LNCAP (cell line): ENCODE results near the gene HDAC4.

Experiments
- TF ChIP-seq, protein P1 (sequence below): fragments of 450-650 bp; IDR thresholded peaks from 2 replicates; pipeline ENCODE4 v1.5.1; 2017; ENCODE audit warnings: mild to moderate bottlenecking

Gene HDAC4

DNA sequence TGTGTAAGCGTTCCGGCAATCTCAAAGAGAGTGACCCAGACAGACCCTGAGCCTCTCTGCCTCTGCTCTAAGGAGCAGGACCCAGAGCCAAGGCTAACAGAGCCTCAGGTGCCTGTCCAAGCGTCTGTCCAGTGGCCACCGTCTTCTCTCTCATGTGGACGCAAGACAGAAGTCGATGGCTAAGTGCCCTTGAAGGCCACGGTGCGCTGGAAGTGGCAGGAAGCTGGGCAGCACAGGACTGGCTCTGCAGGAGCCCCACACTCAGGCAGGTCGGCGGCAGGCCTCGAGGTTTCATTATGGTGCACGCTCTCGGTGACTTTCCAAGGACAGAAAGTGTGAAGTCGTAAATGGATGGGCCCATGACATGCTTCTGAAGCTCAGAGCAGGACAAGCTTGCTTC lies 49.1 kb downstream of the HDAC4 start:
- TF ChIP-seq, protein P1, sequence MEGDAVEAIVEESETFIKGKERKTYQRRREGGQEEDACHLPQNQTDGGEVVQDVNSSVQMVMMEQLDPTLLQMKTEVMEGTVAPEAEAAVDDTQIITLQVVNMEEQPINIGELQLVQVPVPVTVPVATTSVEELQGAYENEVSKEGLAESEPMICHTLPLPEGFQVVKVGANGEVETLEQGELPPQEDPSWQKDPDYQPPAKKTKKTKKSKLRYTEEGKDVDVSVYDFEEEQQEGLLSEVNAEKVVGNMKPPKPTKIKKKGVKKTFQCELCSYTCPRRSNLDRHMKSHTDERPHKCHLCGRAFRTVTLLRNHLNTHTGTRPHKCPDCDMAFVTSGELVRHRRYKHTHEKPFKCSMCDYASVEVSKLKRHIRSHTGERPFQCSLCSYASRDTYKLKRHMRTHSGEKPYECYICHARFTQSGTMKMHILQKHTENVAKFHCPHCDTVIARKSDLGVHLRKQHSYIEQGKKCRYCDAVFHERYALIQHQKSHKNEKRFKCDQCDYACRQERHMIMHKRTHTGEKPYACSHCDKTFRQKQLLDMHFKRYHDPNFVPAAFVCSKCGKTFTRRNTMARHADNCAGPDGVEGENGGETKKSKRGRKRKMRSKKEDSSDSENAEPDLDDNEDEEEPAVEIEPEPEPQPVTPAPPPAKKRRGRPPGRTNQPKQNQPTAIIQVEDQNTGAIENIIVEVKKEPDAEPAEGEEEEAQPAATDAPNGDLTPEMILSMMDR, result no peak

DNA sequence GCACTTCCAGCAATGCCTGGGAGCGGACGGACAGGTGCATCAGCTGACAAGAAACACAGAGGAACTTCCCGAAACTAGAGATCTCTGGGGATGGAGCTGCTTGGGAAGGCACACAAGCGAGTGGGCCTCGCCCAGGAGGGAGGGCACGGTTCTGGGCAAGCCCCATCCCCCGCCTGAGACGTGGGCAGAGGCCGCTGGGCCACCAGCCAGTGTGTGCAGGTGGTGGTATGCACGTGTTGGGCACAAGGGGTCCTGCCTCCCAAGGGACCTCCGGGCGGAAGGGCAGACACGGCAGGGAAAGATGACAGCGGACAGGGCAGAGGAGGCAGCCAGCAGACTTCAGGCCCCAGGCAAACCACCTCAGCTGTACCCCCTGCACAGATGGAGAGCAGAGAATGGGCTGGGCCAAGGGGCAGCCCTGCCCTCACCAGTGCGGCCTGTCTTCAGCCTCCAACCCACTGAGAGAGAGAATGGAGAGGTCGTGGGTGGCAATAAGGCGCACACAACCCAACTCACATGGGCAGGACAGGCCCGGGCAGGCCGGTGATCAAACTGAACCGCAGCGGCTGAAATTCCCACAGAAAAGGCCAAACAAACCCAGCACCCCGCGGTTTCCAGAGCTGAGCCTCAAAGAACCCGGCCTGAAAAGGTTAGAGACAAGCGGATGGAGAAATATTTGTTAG lies 51.2 kb downstream of the HDAC4 start:
- TF ChIP-seq, protein P1, result no peak

DNA sequence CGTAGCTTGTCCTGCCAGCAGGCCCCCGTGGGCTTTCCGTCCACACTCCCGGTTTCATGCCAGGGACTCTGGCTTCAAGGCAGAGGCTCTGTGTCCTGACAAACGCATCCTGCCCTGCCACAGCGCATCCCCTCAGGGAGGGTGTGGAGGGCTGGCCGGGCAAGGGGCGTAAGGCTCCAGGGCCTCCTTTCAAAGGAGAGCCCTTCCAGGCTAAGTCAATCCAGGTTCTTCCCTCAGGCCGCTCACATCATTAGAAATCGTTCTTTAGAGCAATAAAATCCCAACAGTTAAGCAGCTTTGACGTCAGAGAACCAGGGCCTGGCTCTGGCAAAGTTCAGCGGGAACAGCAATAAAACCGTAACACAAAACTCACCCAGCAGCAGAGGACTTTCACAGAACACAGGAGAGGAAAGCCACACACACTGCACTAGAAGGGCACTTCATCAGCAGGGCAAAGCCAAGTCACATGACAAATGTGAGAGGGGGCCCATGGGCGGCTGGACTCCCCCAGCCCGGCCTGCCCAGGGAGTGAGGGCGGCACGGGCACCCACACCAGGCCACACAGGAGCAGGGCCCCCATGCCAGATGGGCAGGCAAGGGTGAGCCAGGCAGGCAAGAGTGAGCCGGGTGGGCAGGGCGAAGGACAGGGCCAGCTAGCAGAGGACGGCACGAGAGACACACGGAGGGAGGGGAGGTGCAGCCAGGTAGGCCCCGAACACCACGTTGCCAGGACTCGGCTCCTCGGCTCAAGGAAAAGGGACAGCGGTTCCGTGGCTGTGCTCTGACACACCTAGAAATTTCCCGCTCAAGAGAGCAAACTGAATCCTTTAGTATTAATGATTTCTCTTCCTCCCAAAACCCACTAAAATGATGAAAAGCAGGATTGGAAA lies 52.0 kb downstream of the HDAC4 start:
- TF ChIP-seq, protein P1, result no peak

DNA sequence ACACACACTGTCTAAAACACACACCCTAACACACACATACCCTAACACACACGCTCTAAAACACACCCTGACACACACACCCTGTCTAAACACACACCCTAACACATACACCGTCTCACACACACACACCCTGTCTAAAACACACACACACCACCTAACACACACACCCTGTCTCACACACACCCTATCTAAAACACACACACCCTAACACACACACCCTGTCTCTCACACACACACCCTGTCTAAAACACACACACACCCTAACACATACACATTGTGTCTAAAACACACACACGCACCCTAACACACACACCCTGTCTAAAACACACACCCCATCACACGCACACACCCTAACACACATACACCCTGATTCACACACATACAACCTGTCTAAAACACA lies 54.1 kb downstream of the HDAC4 start:
- TF ChIP-seq, protein P1, result no peak

DNA sequence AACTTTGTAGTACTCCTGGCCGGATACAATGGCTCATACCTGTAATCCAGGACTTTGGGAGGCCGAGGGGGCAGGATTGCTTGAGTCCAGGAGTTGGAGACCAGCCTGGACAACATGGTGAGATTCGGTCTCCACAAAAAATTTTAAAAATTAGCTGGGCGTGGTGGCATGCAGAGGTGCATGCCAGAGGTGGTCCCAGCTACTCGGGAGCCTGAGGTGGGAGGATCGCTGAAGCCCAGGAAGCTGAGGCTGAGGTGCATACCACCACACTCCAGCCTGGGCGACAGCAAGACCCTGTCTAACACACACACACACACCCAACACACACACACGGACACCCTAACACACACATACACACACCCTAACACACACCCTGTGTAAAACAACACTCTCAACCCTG lies 55.6 kb downstream of the HDAC4 start:
- TF ChIP-seq, protein P1, result no peak

DNA sequence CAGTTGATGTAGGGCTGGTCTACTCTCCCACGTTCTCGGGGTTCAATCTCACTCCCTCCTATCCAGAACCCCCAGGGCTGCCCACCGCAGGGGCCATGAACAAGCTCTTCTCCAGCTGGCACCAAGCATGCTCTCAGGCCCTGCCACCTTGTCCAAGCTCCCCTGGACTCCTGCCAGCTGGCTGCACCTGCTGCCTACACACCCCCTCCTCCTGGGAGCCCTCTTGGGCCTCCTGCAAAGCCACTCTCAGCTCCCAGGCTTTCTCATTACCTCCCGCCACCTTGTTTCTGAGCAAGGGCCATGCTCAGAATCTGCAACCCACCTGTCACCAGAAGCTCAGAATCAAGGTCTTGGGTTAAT lies 56.0 kb downstream of the HDAC4 start:
- TF ChIP-seq, protein P1, result no peak

DNA sequence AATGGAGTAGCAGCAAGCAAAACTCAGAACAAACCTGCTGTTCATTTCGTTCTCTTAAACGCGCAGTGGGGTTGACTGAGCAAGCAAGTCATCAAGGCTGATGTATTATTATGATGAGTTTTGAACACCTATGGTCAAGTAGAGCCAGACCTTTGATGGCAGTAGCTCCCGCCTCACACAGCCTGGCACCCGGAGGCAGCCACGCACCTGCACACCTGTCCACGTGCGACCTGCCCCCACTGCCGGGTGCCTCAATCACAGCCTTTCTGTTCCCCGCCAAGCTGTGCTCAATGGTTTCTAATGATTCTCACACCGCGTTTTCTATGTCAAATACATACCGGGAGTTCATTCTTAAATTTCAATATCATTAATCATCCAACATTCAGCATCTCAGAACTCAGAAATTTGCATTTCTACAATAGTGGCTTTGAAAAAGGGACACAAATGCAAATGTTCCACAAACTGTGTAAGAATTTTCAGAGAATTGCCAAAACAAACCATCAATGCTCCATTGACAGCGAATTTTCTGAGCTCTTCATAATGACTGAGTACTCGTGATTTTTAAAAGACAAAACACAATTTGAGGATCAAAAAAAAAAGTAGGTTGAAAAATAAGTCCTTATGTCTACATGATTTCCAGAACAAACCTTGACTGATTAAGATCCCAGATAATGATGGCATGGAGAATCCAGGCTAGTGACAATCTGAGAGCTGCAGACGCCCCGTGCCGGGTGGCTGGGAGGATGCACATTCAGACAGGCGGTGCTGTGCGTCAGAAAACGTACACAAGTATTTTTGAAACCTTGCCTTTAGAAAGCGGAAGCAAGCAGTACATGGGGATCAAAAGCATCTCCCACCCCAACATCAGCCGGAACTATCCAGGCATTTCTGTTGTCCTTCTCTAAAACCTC lies 56.6 kb downstream of the HDAC4 start:
- TF ChIP-seq, protein P1, result no peak
